OCI-LY1 (cell line): ENCODE results near the gene ECM1.

Experiments used
- EZH2 ChIP-seq: fragments of 200-600 bp; sonication (generic), shearing (Covaris generic); IDR thresholded peaks from 2 replicates; pipeline ENCODE4 v1.8.0; 2017; ENCODE audit warnings: borderline replicate concordance, mixed run types, mild to moderate bottlenecking, antibody characterized with exemption, low read length, moderate library complexity, mixed read lengths
- TF ChIP-seq, protein P1 (sequence below): fragments of 200-600 bp; sonication (generic), shearing (Covaris generic); IDR thresholded peaks from 2 replicates; pipeline ENCODE4 v1.5.1; 2017; ENCODE audit warnings: mild to moderate bottlenecking, antibody characterized with exemption, low read length, moderate library complexity, mixed read lengths

DNA sequence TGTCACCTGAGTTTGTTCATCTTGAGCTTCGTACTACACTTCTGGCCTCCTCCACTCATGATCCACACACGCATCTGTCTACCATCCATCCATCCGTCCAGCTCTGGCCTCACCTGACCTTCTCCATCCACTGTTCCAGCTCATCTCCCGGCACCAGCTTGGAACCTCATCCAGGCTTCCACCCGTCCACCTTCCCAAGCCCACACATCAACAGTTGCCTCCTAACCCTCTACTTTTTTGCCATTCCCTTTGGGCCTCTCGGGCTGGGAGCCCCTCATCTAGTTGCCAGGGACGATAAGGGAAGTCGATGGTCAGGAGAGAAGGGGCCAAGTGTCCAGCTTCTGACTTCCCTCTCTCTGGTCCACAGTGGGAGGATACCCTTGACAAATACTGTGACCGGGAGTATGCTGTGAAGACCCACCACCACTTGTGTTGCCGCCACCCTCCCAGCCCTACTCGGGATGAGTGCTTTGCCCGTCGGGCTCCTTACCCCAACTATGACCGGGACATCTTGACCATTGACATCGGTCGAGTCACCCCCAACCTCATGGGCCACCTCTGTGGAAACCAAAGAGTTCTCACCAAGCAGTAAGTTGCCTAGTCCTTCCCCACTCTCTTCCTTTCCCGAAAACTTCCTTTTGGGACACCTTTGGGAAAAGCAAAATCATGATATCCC lies 4.2 kb downstream of the ECM1 start:
- TF ChIP-seq, protein P1, sequence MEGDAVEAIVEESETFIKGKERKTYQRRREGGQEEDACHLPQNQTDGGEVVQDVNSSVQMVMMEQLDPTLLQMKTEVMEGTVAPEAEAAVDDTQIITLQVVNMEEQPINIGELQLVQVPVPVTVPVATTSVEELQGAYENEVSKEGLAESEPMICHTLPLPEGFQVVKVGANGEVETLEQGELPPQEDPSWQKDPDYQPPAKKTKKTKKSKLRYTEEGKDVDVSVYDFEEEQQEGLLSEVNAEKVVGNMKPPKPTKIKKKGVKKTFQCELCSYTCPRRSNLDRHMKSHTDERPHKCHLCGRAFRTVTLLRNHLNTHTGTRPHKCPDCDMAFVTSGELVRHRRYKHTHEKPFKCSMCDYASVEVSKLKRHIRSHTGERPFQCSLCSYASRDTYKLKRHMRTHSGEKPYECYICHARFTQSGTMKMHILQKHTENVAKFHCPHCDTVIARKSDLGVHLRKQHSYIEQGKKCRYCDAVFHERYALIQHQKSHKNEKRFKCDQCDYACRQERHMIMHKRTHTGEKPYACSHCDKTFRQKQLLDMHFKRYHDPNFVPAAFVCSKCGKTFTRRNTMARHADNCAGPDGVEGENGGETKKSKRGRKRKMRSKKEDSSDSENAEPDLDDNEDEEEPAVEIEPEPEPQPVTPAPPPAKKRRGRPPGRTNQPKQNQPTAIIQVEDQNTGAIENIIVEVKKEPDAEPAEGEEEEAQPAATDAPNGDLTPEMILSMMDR, result no peak
- no peak for TF ChIP-seq EZH2
